Thymus (tissue), 11 donors: ENCODE results near the gene NDUFV1. TPM values are rescaled to one million over a fixed set of nuclear protein-coding genes. Genes with fewer than 3 reads are reported as not detected.
"Not testable (repeated sequence)": the region's sequence is repeated elsewhere in the genome, so short reads cannot be mapped to it uniquely, and the experiment has no call there.

ENCODE experiments used
- DNase-seq, 9 donors: peaks; one replicate each; pipeline ENCODE4 v3.0.0-alpha.2; 2013; ENCODE audit warnings: low spot score in 9 of 9, low read depth in 6 of 9, missing footprints in 1 of 9
- H3K27ac ChIP-seq, 2 donors: one replicate each; pipeline ENCODE4 v1.5.1; 2013; ENCODE audit warnings: control low read depth in 1 of 2, low read depth in 1 of 2, low read length in 1 of 2, mild to moderate bottlenecking in 1 of 2, moderate library complexity in 1 of 2
- H3K27me3 ChIP-seq, 2 donors: one replicate each; pipeline ENCODE4 v1.5.1; 2013; ENCODE audit warnings: low read length in 1 of 2; ENCODE audit not compliant: control insufficient read depth in 2 of 2, insufficient read depth in 1 of 2
- H3K36me3 ChIP-seq, 2 donors: one replicate each; pipeline ENCODE4 v1.5.1; 2013; ENCODE audit warnings: low read length in 1 of 2, mild to moderate bottlenecking in 1 of 2, moderate library complexity in 1 of 2; ENCODE audit not compliant: control insufficient read depth in 2 of 2, insufficient read depth in 2 of 2
- H3K4me1 ChIP-seq, 2 donors: one replicate each; pipeline ENCODE4 v1.5.1; 2013; ENCODE audit warnings: low read length in 2 of 2; ENCODE audit not compliant: control insufficient read depth in 2 of 2, insufficient read depth in 2 of 2
- H3K4me3 ChIP-seq, 2 donors: one replicate each; pipeline ENCODE4 v1.5.1; 2013; ENCODE audit warnings: low read length in 2 of 2, control low read depth in 1 of 2, mild to moderate bottlenecking in 1 of 2
- H3K9me3 ChIP-seq, 2 donors: one replicate each; pipeline ENCODE4 v1.5.1; 2013; ENCODE audit warnings: low read length in 1 of 2, mild to moderate bottlenecking in 1 of 2; ENCODE audit not compliant: control insufficient read depth in 2 of 2, insufficient read depth in 1 of 2
- WGBS: extraction: QIAGEN DNeasy Blood & Tissue Kit; methylation state at CpG from one replicate; pipeline ENCODE4 v1.1.7; 2013; 5-methylcytosine and 5-hydroxymethylcytosine counted together
- polyA plus RNA-seq: library from polyadenylated mRNA; stranded (reverse); fragments of 200-250 nt; gene quantifications from one replicate; pipeline ENCODE4 v1.2.3, GENCODE V29; 2013
- total RNA-seq: library from RNA; stranded (reverse); fragments of 120-200 nt; gene quantifications from one replicate; pipeline ENCODE4 v1.2.4, GENCODE V29; 2013
- donor health status: healthy.

The NDUFV1 gene
- total and polyA plus RNA-seq, 2 donors: 126 to 207 TPM

DNA sequence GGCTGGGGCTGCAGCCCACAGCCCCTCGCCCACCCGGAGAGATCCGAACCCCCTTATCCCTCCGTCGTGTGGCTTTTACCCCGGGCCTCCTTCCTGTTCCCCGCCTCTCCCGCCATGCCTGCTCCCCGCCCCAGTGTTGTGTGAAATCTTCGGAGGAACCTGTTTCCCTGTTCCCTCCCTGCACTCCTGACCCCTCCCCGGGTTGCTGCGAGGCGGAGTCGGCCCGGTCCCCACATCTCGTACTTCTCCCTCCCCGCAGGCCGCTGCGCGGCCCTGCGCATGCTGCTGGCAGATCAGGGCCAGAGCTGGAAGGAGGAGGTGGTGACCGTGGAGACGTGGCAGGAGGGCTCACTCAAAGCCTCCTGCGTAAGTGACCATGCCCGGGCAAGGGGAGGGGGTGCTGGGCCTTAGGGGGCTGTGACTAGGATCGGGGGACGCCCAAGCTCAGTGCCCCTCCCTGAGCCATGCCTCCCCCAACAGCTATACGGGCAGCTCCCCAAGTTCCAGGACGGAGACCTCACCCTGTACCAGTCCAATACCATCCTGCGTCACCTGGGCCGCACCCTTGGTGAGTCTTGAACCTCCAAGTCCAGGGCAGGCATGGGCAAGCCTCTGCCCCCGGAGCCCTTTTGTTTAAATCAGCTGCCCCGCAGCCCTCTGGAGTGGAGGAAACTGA, 22.4 kb upstream of the NDUFV1 start:
- H3K9me3 ChIP-seq: no peaks in the 10 kb centered on the region
- peak in 3 of 9 donors; percentile 27 to 55 (median 31) for DNase-seq
- H3K27ac ChIP-seq: peak overlapping the region; percentile 83 to 95
- peak overlapping the region; percentile 55 to 71 for H3K4me3 ChIP-seq
- 21% methylated on average over 33 of the region's 33 CpGs for WGBS
- H3K36me3 ChIP-seq: peaks cover 5 to 14% of the 10 kb centered on the region in 2 donors
- peaks cover 0 to 31% of the 10 kb centered on the region in 2 donors for H3K27me3 ChIP-seq
- peaks cover 7 to 27% of the 10 kb centered on the region in 2 donors for H3K4me1 ChIP-seq

DNA sequence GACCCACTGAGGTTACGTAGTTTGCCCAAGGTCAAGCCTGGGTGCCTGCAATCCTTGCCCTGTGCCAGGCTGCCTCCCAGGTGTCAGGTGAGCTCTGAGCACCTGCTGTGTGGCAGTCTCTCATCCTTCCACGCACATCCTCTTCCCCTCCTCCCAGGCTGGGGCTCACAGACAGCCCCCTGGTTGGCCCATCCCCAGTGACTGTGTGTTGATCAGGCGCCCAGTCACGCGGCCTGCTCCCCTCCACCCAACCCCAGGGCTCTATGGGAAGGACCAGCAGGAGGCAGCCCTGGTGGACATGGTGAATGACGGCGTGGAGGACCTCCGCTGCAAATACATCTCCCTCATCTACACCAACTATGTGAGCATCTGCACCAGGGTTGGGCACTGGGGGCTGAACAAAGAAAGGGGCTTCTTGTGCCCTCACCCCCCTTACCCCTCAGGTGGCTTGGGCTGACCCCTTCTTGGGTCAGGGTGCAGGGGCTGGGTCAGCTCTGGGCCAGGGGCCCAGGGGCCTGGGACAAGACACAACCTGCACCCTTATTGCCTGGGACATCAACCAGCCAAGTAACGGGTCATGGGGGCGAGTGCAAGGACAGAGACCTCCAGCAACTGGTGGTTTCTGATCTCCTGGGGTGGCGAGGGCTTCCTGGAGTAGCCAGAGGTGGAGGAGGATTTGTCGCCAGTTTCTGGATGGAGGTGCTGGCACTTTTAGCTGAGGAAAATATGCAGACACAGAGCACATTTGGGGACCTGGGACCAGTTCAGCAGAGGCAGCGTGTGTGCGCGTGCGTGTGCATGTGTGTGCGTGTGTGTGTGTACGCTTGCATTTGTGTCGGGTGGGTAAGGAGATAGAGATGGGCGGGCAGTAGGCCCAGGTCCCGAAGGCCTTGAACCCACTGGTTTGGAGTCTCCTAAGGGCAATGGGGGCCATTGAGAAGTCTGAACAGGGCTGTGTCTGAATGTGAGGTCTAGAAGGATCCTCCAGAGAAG, 21.6 kb upstream of the NDUFV1 start:
- Histone ChIP-seq H3K4me1 (peaks cover 7 to 22% of the 10 kb centered on the region in 2 donors), H3K27me3 (peaks cover 0 to 23% of the 10 kb centered on the region in 2 donors), H3K27ac (peak overlapping the region in 1 of 2 donors; percentile 95), H3K36me3 (peaks cover 5 to 14% of the 10 kb centered on the region in 2 donors), H3K9me3 (no peaks in the 10 kb centered on the region), H3K4me3 (peak overlapping the region in 1 of 2 donors; percentile 55)
- DNase-seq: peak in 1 of 9 donors; percentile 38
- WGBS: 91% methylated on average over 21 of the region's 21 CpGs

DNA sequence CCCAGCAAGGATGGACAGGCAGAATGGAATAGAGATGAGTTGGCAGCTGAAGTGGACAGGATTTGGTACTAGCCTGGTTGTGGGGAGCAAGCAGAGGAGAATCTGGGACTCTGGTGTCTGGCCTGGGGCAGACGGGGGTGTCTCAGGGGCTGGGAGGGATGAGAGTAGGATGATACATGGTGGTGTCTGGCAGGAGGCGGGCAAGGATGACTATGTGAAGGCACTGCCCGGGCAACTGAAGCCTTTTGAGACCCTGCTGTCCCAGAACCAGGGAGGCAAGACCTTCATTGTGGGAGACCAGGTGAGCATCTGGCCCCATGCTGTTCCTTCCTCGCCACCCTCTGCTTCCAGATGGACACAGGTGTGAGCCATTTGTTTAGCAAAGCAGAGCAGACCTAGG, 20.8 kb upstream of the NDUFV1 start:
- Histone ChIP-seq H3K36me3 (peaks cover 5 to 14% of the 10 kb centered on the region in 2 donors), H3K4me1 (peaks cover 7 to 22% of the 10 kb centered on the region in 2 donors), H3K9me3 (no peaks in the 10 kb centered on the region), H3K27me3 (peaks cover 0 to 17% of the 10 kb centered on the region in 2 donors), H3K27ac (no peak overlapping the region), H3K4me3 (no peak overlapping the region)
- DNase-seq: no peak
- WGBS: 97% methylated on average over 4 of the region's 4 CpGs

DNA sequence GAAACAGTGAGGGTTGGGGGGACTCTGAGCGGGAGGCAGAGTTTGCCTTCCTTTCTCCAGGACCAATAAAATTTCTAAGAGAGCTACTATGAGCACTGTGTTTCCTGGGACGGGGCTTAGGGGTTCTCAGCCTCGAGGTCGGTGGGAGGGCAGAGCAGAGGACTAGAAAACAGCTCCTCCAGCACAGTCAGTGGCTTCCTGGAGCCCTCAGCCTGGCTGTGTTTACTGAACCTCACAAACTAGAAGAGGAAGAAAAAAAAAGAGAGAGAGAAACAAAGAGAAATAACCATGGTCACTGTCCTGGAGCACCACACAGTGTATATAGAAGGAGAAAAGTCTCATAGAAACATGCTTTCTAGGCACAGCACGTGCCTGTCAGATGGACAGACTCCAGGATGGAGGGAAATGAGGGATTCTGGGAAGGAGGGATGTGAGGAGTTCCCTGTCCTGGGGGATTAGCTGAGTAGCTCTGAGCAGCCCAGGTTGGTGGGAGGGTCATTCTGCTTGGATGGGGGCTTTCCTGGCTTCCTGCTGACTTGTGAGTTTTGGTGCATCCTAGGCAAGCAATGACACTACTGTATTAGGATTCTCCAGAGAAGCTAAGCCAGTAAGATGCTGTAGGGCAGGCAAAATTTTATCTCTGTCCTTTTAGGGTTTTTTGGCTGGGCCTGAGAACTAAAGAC, 20.0 kb upstream of the NDUFV1 start:
- DNase-seq: no peak
- H3K27ac ChIP-seq: no peak overlapping the region
- WGBS: 67% methylated on average over 5 of the region's 5 CpGs
- peaks cover 5 to 14% of the 10 kb centered on the region in 2 donors for H3K36me3 ChIP-seq
- H3K27me3 ChIP-seq: peaks cover 0 to 11% of the 10 kb centered on the region in 2 donors
- no peak overlapping the region for H3K4me3 ChIP-seq
- H3K4me1 ChIP-seq: peaks cover 7 to 22% of the 10 kb centered on the region in 2 donors
- H3K9me3 ChIP-seq: no peaks in the 10 kb centered on the region

DNA sequence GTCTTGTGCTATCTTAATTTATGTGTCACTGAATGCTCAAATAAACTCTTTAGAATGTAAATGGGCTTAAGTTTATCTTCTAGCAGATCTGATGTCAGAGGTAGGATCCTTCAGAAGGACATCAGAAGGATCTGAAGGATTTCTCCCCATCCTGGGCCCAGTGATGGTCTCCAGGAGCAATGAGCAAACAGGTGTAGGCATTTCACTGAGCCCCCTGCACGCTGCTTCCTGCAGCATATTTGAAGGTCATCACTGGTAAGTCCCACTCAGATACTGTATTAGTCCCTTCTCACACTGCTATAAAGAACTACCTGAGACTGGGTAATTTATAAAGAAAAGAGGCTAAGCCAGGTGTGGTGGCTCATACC, 18.6 kb upstream of the NDUFV1 start:
- Histone ChIP-seq H3K9me3 (no peaks in the 10 kb centered on the region), H3K27ac (no peak overlapping the region), H3K36me3 (peaks cover 5 to 14% of the 10 kb centered on the region in 2 donors), H3K4me1 (peaks cover 0 to 17% of the 10 kb centered on the region in 2 donors), H3K4me3 (no peak overlapping the region), H3K27me3 (peaks cover 0 to 2% of the 10 kb centered on the region in 2 donors)
- WGBS: 94% methylated on average over 1 of the region's 1 CpG
- DNase-seq: no peak

DNA sequence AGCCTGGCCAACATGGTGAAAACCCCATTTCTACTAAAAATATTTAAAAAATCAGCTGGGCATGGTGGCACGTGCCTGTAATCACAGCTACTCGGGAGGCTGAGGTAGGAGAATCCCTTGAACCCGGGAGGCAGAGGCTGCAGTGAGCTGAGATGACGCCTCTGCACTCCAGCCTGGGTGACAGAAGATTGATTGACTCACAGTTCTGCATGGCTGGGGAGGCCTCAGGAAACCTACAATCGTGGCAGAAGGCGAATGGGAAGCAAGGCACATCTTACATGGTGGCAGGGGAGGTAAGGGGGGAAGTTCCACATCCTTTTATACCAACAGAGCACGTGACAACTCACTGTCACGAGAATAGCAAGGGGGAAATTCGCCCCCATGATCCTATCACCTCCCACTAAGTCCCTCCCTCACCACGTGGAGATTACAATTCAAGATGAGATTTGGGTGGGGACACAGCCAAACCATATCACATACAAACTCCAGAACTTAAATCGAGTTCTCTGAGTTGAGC, 17.8 kb upstream of the NDUFV1 start:
- H3K4me3 ChIP-seq, H3K27me3 ChIP-seq, DNase-seq, H3K27ac ChIP-seq, H3K9me3 ChIP-seq: not testable (repeated sequence)
- WGBS: 89% methylated on average over 11 of the region's 11 CpGs
- H3K4me1 ChIP-seq: peaks cover 0 to 15% of the 10 kb centered on the region in 2 donors
- H3K36me3 ChIP-seq: peaks cover 5 to 14% of the 10 kb centered on the region in 2 donors

DNA sequence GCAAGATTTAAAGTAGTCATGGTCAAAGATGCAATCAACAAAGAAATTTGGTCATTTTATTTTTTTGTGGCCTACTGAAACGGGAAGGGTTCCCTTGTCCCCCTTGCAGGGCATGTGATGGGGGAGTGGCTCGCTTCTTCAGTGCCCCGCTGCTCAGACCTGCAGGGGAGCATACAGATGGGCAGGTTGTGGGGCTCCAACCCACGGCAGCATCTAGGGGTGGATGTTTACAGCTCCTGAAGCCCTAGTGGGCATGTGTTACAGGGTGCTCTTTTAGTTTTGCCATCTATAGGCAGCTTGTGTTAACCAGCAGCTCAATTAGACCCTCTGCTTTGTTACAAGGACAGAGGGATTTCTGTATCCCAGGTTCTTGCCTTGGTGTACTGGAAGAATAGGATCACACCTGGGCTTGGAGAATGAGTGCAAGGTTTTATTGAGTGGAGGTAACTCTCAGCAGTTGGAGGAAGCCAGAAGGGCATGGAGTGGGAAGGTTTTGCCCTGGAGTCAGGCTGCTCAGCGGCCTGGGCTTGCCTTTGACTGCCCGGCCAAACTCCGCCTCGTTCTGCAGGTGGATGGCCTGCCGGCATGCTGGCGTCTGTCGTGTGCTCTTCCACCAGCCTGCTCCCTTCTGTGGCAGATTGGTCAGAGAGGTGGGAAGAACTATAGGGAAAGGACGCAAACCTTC, 13.7 kb upstream of the NDUFV1 start:
- Histone ChIP-seq H3K36me3 (no peaks in the 10 kb centered on the region), H3K27me3 (no peaks in the 10 kb centered on the region), H3K4me1 (no peaks in the 10 kb centered on the region), H3K9me3 (peaks cover 0 to 3% of the 10 kb centered on the region in 2 donors), H3K4me3 (no peak overlapping the region), H3K27ac (no peak overlapping the region)
- DNase-seq: no peak
- 91% methylated on average over 12 of the region's 12 CpGs for WGBS

DNA sequence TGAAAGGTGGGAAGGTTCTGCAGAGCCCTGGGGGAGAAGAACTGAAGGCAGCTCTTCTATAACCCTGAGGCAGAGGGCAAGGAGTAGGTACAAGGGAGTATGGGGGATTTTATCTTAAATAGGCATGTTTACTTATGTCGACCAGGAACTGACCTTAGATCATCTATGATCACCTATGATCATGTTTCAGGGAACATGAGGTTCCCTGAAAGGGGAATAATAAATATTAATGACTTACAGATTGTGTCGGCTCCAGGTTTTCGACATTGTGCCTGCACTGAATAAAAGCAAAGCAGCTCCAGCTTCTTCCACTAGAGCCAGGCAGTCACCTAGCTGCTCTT, 13.2 kb upstream of the NDUFV1 start:
- Histone ChIP-seq H3K36me3 (no peaks in the 10 kb centered on the region), H3K4me1 (no peaks in the 10 kb centered on the region), H3K9me3 (peaks cover 0 to 4% of the 10 kb centered on the region in 2 donors), H3K27me3 (no peaks in the 10 kb centered on the region), H3K4me3 (no peak overlapping the region), H3K27ac (no peak overlapping the region)
- WGBS: 92% methylated on average over 3 of the region's 3 CpGs
- DNase-seq: no peak
